ENCODE data around the gene NDUFA11.

- TF ChIP-seq CTCF (IDR thresholded peaks at IDR 0.05) = no peak
- no peak for TF ChIP-seq POLR2A (IDR thresholded peaks at IDR 0.05)
These were observed 26.0 kb upstream of the NDUFA11 start for GRCh38 chr19:5929625-5930024.

All from lower leg skin (tissue), 3 donors.